Neural progenitor cell (in vitro differentiated cells): ENCODE results near the gene A2M.

Source experiments
- CTCF ChIP-seq: fragments of 200-600 bp; sonication (generic); IDR thresholded peaks from 2 replicates; pipeline ENCODE4 v1.5.1; 2017; ENCODE audit warnings: antibody characterized with exemption, mild to moderate bottlenecking
- EZH2 ChIP-seq: fragments of 200-600 bp; sonication (generic); IDR thresholded peaks from 2 replicates; pipeline ENCODE4 v1.6.1; 2017; ENCODE audit warnings: antibody characterized with exemption, mild to moderate bottlenecking, moderate library complexity
- EZH2phosphoT487 ChIP-seq: fragments of 200-600 bp; sonication (generic); IDR thresholded peaks from 2 replicates; pipeline ENCODE4 v1.6.1; 2017; ENCODE audit warnings: antibody characterized with exemption

- TF ChIP-seq CTCF (no peak), EZH2 (no peak), EZH2phosphoT487 (no peak)
These were observed 93.1 kb downstream of the A2M start for GRCh38 chr12:9022592-9022991.
